HG02798 (cell line): ENCODE measurements around the gene BSND.
"Not testable (repeated sequence)": the region's sequence is repeated elsewhere in the genome, so short reads cannot be mapped to it uniquely, and the experiment has no call there.

ENCODE experiments used
- ATAC-seq: cut with Tn5 transposase; IDR thresholded peaks from one replicate; pipeline ENCODE4 v1.9.1; 2021; ENCODE audit warnings: mild to moderate bottlenecking; ENCODE audit not compliant: unreplicated experiment, poor library complexity

BSND gene

DNA sequence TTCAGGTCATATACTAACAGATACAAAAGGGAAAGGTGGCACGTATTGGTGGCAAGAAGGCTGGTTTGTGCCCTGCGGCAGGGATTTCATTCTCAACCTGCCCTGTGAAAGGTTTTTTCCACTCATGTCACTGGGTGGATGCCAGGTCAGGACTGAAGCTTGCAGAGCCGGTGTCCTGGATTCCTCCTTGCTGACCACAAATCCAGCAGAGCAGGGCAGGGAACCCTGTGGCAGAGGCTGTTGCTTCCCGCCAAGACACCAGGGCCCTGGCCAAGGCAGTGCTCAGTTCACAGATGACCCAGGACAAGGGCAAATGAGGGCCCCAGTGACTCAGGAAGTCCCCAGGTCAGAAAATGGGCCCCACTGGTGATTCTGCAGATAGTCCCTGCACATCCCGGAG lies 16.4 kb downstream of the BSND start:
- ATAC-seq = no peak

DNA sequence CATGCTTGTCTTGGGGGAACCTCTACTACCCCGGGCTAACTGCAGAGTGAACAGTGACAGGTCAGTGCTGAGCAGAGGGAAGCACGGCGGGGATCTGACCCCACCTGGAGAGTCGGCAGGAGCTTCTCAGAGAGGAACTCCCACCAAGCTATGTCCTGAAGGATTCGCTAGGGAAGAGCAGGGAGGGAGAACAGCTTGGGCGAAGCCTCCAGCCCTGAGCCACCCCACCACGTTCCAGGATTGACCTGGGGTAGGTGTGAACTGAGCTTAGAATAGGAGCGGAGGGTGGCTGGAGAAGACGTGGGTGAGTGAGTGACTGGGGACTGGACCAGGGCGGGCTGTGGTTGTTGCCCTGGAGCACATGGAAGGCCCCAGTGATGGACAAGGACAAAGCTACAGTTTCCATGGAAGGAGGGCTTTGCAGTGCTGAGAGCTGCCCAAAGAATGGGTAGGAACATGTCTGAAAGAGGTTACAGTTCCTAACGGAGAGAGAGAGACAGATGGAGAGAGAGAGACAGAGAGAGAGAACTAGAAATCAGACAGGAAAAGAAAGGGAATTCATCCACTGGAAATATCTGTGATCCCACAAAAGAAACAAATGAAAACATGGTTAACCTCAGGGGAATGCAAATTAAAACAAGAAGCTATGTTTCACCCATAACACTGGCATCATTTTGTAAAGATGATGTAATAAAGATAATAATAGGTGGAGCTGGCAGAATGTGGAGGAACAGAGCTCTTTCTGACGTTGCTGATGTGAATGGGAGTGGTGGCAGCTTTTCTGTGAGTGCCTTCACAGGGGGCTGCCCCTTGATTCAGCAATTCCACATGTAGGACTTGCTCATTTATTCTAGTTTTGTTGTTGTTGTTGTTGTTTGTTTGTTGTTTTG lies 17.2 kb downstream of the BSND start:
- ATAC-seq = no peak

DNA sequence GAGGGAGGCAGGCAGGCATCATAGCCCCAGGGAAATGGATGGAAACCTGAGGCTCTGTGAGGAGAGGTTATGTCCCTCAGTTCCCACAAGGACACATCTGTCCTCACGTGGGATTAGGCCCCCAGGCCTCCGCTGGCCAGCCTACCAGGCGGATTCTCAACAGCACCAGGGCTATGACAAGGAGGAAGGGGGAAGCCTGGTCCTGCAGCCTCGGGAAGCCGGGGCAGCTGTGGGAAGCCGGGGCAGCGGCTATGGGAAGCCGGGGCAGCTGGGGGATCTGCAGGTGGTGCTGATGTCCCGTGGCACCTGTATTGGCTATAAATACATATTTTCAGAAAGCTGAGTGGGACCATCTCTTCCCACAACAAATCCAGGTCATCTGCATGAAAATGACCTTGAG lies 19.7 kb downstream of the BSND start:
- ATAC-seq = no peak

DNA sequence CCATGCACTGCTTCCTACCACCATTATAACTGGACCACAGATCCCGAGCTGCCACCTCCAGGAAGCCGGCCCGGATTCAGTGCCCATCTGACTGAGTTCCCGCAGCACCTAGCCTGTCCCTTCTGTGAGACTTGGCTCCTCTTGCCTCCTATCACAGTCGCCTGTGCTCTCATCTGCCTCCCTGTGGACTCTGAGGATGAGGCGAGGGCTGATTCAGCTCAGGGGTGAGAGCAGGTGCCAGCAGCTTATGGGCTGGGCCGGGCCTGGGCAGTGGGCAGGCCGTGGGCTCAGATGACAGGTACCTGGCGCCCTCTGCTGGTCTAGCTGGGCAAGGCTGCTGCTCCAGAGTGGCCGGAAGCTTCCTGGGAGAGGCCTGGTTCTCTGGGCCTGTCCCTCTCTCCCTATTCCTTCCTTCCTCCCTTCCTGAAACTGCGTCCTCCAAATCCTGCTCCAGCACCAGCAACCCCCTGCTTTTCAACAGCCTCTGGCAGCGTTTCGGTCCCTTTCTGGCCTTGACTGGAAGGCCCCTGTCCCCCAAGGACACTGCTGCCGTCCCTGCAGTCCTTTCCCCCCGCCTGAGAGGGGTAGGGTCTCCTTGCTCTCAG lies 23.3 kb downstream of the BSND start:
- peak; percentile 85 for ATAC-seq

DNA sequence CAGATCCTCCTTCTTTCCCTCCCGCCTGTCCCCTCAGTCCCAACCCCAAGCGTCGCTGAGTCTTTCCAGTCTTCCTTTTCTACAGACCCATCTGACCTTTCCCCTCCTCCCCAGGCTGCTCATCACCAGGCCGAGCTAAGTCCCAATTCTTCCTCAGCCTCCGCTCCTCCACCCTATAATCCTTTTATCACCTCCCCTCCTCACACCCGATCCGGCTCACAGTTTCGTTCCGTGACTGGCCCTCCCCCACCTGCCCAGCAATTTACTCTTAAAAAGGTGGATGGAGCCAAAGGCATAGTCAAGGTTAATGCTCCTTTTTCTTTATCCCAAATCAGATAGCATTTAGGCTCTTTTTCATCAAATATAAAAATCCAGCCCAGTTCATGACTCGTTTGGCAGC lies 25.4 kb downstream of the BSND start:
- ATAC-seq = not testable (repeated sequence)

DNA sequence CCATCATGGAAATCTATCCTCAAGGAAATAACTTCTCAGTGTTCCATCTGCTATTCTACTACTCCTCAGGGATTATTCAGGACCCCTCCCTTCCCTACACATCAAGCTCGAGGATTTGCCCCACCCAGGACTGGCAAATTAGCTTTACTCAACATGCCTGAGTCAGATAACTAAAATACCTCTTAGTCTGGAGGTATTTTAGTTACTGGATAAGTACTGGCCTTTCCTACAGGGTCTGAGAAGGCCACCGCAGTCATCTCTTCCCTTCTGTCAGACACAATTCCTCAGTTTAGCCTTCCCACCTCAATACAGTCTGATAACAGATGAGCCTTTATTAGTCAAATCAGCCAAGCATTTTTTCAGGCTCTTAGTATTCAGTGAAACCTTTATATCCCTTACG lies 27.9 kb downstream of the BSND start:
- not testable (repeated sequence) for ATAC-seq

DNA sequence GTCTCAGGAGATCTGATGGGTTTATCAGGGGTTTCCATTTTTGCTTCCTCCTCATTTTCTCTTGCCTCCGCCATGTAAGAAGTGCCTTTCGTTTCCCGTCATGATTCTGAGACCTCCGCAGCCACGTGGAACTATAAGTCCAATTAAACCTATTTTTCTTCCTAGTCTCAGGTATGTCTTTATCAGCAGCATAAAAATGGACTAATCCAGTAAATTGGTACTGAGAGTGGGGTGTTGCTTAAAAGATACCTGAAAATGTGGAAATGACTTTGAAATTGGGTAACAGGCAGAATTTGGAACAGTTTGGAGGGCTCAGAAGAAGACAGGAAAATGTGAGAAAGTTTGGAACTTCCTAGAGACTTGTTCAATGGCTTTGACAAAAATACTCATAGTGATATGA lies 32.4 kb downstream of the BSND start:
- not testable (repeated sequence) for ATAC-seq

DNA sequence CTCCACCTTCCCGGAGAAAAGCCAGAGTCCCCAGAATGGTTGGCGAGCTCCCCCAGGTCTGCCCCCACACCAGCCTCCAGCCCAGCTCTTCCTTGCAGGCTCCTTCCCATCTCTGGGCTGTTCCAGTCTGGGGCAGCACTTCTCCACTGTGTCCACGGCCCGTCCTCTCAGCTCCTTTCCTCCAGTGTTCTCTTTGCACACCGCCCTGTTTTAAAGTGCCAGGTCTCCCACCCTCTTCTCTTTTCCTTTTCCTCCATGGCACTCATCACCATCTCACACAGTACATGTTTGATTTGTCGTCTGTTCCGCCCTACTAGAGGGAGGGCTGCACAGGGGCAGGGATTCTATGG lies 34.5 kb downstream of the BSND start:
- ATAC-seq = no peak

DNA sequence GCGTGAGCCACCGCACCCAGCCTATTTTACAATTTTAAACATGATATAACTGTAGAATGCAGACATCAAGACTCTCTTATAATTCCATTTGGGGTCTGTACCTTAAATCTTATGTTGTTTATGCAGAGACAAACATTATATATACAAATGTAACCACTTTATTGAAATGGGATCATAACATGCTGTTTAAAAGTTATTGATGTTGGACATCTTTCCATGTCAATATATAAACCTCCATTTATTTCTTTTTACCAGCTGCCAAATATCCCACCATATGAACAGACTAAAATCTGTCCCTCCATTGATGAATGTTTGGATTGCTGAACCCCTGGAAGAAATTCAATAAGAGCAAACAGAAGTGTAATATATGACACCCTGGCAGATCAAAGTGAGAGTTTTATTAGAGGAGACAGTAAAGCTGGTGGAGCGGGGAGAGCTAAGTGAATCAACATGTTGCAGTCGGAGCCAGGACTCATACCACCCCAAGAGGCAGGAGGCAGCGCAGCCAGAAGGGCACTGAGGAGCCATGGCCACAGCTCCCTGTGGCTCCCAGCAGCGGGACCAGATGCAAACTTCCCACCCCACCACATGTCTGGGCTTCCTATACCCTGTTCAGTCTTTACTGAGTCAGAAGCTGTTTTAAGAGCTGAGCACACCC lies 35.9 kb downstream of the BSND start:
- no peak for ATAC-seq

DNA sequence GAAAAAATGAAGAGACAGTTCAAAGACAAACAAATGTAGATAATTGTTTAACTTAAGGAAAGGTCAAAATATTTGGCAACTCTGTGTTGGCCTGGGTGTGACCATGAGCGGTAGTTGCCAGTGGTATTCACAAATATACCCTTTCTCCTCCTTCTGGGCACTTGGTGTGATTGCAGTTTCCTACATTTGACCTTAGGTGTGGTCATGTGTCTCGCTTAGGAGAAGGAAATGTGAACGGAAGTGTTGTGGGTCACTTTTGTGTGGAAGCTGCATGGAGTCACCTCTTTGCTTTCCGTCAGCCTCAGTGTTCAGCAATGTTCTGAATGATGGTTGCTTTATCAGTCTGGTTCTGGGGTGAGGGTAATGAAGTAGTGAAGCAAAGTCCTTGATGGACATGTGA lies 37.2 kb downstream of the BSND start:
- ATAC-seq = no peak

DNA sequence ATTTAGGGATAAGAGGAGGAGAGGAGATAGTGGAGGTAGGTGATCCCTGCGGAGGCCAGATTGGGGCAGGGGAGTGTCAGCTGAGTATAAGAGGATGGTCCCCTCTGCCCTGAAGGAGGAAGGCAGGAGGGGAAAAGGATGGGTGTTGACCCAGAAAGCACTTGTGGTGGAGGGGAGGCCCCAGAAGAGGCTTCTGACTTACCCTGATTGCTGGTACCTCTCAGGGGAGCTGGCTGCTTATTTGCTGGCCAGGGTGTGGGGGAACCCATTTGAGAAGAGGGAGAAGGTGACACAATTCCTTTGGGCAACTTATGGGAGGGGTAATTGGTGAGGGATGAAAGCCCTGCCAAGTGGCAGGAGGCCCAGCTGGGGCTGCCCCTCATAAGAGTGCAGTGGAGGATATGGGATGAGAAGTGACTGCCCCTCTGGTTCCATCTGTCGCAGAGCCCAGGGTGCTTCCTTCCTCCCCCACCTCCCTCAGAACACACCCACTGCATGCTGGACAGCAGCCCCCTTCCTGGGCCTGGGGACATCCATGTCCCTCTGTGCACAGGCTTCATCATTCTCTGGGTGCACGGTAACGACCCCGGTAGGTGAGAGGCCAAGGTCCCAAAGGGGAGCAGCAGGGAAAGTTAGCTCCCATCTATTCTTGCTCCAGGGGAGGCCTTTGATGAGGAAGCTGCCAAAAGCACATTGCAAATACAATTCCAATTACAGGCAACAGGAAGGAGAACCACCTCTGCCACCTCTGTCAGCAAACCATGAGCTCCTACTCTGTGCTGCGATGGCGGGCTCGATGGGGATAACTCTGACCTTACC lies 39.2 kb downstream of the BSND start:
- ATAC-seq = no peak

DNA sequence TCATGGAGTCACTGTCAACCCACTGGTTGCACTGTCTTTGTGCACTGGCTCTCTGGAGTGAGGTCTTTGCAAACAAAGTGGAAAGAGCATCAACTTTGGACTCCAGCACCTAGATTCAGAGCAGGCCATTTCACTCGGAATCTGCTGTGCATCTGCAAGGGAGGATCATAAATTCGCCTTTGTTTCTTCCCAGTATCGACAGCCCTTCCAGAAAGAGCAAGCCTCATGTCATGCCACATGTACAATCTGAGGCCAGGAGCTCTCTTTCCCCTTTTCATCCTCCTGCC lies 39.8 kb downstream of the BSND start:
- ATAC-seq = no peak

DNA sequence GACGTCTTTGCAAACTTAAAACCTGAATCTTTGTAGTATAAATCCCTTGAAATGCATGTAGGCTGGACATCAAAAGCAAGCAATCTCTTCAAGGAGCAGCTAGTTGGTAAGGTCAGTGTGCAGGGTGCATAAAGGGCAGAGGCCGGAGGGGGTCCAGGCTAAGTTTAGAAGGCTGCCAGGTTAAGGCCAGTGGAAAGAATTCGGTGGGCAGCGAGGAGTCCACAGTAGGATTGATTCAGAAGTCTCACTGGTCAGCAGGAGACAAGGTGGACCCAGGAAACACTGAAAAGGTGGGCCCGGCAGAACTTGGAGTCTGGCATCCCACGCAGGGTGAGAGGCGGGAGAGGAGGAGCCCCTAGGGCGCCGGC lies 40.2 kb downstream of the BSND start:
- no peak for ATAC-seq

DNA sequence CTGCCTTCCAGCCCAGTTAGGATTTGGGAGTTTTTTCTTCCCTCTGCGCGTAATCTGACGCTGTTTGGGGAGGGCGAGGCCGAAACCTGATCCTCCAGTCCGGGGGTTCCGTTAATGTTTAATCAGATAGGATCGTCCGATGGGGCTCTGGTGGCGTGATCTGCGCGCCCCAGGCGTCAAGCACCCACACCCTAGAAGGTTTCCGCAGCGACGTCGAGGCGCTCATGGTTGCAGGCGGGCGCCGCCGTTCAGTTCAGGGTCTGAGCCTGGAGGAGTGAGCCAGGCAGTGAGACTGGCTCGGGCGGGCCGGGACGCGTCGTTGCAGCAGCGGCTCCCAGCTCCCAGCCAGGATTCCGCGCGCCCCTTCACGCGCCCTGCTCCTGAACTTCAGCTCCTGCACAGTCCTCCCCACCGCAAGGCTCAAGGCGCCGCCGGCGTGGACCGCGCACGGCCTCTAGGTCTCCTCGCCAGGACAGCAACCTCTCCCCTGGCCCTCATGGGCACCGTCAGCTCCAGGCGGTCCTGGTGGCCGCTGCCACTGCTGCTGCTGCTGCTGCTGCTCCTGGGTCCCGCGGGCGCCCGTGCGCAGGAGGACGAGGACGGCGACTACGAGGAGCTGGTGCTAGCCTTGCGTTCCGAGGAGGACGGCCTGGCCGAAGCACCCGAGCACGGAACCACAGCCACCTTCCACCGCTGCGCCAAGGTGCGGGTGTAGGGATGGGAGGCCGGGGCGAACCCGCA lies 40.8 kb downstream of the BSND start, which contains the start of gene PCSK9:
TSS of gene PCSK9 (plus strand) at position 207 of the 741 bp plus-strand sequence. CDS start at position 497, 290 bp downstream.
- ATAC-seq = no peak

DNA sequence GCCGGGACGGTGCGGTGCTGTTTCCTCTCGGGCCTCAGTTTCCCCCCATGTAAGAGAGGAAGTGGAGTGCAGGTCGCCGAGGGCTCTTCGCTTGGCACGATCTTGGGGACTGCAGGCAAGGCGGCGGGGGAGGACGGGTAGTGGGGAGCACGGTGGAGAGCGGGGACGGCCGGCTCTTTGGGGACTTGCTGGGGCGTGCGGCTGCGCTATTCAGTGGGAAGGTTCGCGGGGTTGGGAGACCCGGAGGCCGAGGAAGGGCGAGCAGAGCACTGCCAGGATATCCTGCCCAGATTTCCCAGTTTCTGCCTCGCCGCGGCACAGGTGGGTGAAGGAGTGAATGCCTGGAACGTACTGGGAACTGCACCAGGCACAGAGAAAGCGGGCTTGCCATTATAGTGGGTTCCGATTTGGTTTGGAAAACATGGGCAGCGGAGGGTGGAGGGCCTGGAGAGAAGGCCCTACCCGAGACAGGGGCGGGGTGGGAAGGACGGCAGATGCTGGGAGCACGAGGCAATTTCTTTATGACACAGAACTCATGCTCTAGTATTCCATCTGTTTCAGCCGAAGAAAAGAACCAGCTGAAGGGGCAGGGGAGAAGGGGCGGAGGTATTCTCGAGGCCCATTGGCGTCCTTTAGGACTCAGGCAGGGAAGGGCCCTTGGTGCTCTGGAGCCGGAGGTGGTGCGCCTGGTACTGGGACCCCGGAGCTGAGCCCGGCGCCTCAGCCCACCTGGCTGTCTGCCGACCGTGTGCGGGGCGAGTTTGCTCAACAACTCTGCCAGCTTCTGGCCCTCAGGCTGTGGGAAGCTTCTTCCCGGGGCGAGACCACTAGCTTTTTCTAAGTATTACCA lies 41.6 kb downstream of the BSND start:
- no peak for ATAC-seq

DNA sequence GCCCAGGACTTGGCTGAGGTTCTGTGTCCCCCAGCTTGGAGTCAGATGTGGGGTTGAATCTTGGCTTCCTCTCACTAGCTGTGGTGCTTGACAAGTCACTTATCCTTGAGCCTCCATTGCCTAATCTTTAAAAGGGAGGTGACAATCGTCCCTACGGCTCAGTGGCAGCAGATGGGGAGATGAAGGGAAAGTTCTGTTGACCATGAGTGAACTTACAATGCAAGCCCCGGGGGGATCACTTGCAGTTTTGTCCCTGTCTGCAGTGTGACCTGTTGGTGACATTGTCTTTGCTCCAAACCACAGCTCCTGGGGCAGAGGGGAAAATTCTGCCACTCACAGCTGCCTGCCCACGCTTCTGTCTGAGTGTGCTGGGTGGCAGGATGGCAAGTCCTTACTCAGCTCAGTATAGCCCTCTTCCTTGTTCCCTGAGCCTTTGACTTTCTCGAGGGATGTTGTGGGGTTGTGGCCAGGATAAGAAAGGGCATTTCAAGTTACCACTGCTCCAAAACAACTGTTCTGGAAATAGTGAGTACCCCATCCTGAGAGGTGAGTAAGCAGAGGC lies 42.3 kb downstream of the BSND start:
- no peak for ATAC-seq

DNA sequence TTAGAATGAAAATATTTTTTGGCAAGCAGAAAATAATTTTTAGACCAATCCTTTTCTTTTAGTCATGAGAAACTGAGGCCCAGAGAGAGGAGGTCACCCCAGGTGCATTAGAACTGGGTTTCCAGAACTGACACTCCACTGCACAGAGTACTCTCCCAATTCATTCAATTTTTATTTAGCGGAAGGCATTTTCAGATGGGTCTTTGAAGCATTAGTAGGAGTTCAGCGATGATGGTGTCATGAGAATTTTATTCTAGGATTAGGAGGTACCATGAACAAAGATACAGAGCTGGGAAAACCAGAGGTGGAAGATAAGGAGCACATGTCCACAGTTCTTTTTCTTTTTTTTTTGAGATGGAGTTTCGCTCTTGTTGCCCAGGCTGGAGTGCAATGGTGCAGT lies 42.9 kb downstream of the BSND start:
- ATAC-seq = no peak

DNA sequence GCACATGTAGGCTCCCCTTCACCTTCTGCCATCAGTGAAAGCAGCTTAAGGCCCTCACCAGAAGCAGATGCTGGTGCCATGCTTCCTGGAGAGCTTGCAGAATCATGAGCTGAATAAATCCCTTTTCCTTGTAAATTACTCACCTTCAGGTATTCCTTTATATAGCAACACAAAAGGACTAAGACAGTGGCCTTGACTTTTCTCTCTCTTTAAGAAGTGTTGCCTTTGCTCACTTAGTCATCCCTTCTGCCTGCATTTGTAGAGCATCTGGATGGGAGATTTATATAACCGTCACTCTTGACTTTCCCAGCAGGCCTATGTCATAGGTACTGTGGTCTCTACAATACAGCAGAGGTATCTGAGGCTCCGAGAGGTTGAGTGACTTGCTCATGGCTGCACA lies 44.3 kb downstream of the BSND start:
- ATAC-seq = no peak

DNA sequence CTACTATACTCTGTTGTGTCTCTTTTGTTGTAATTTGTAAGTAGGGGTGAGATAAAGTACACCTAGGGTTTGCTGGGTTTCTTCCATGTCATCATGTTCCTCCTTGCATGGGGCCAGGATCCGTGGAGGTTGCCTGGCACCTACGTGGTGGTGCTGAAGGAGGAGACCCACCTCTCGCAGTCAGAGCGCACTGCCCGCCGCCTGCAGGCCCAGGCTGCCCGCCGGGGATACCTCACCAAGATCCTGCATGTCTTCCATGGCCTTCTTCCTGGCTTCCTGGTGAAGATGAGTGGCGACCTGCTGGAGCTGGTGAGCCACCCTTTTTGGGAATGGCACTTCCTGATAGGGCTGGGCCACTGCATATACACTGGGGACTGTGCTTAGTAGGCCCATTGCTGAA lies 45.0 kb downstream of the BSND start:
- no peak for ATAC-seq
